Mammary epithelial cell (primary cell): ENCODE data around the gene PDE8B.

Experiments
- CTCF ChIP-seq, 2 donors: IDR thresholded peaks in 1 of 2; conservative IDR thresholded peaks in 1 of 2; 2 replicates each; pipeline ENCODE4 v1.5.1; 2011 to 2012; ENCODE audit warnings: inconsistent platforms in 2 of 2, low read length in 2 of 2, mild to moderate bottlenecking in 2 of 2, control low read depth in 1 of 2, low read depth in 1 of 2; ENCODE audit not compliant: insufficient read depth in 1 of 2; ENCODE audit errors: extremely low read depth in 1 of 2
- EZH2 ChIP-seq: IDR thresholded peaks from 2 replicates; pipeline ENCODE4 v1.6.1; 2012; ENCODE audit warnings: low read length, inconsistent platforms, borderline replicate concordance

- TF ChIP-seq CTCF (conservative IDR thresholded peaks at IDR 0.05 in 1 of 2, IDR thresholded peaks at IDR 0.05 in 1 of 2; ENCODE audit: extremely low read depth in 1 of 2, insufficient read depth in 1 of 2, low read depth in 1 of 2, low read length in 2 of 2): no peak
- TF ChIP-seq EZH2: no peak
Observed at GRCh38 chr5:77258652-77259051, 48.2 kb downstream of the PDE8B start.
